GM23338 (cell line): ENCODE measurements around the gene PARL. TPM values are rescaled to one million over a fixed set of nuclear protein-coding genes. Genes with fewer than 3 reads are reported as not detected.

Experiments used
- ATAC-seq: fragments of 200-7000 bp; cut with Tn5 transposase; 3 replicates; pipeline ENCODE4 v1.9.1; 2020
- DNase-seq: peaks from one replicate; pipeline ENCODE4 v3.0.0-alpha.2; 2015; ENCODE audit warnings: low spot score
- H2AFZ ChIP-seq: fragments of 200-600 bp; sonication (generic); 2 replicates; pipeline ENCODE4 v1.8.0; 2016; ENCODE audit warnings: antibody characterized with exemption, mild to moderate bottlenecking, moderate library complexity
- H3F3A ChIP-seq: fragments of 200-600 bp; sonication (generic); replicated peaks from 2 replicates; pipeline ENCODE4 v1.8.0; 2017; ENCODE audit warnings: antibody characterized with exemption, mixed run types, low read depth
- H3K27ac ChIP-seq: fragments of 200-600 bp; sonication (generic); 2 replicates; pipeline ENCODE4 v1.6.1; 2016; ENCODE audit warnings: low read depth
- H3K27me3 ChIP-seq: fragments of 200-600 bp; sonication (generic); 2 replicates; pipeline ENCODE4 v1.8.0; 2016; ENCODE audit warnings: mild to moderate bottlenecking, mixed run types, moderate library complexity; ENCODE audit not compliant: insufficient read depth
- H3K36me3 ChIP-seq: fragments of 200-600 bp; sonication (generic); 2 replicates; pipeline ENCODE4 v1.8.0; 2016; ENCODE audit warnings: mild to moderate bottlenecking; ENCODE audit not compliant: insufficient read depth
- H3K4me1 ChIP-seq: fragments of 200-600 bp; sonication (generic); 2 replicates; pipeline ENCODE4 v1.8.0; 2016; ENCODE audit warnings: mild to moderate bottlenecking, moderate library complexity; ENCODE audit not compliant: insufficient read depth
- H3K4me2 ChIP-seq: fragments of 200-600 bp; sonication (generic); 2 replicates; pipeline ENCODE4 v1.7.1; 2017; ENCODE audit warnings: mixed run types
- H3K4me3 ChIP-seq: fragments of 200-600 bp; sonication (generic); 2 replicates; pipeline ENCODE4 v1.6.1; 2016; ENCODE audit warnings: mixed run types
- H3K79me2 ChIP-seq: fragments of 200-600 bp; sonication (generic); replicated peaks from 2 replicates; pipeline ENCODE4 v1.8.0; 2017; ENCODE audit warnings: mild to moderate bottlenecking; ENCODE audit not compliant: insufficient read depth
- H3K9me2 ChIP-seq: fragments of 200-600 bp; sonication (generic); 2 replicates; pipeline ENCODE4 v1.8.0; 2017; ENCODE audit not compliant: insufficient read depth
- H4K20me1 ChIP-seq: fragments of 200-600 bp; sonication (generic); replicated peaks from 2 replicates; pipeline ENCODE4 v1.8.0; 2017; ENCODE audit warnings: mild to moderate bottlenecking; ENCODE audit not compliant: insufficient read depth
- H3K27ac Mint-ChIP-seq: 2 replicates; pipeline ENCODE4 v1.8.0; 2020; ENCODE audit warnings: inconsistent platforms, mild to moderate bottlenecking, moderate library complexity, mixed read lengths
- H3K27me3 Mint-ChIP-seq: 3 replicates; pipeline ENCODE4 v1.8.0; 2022; ENCODE audit warnings: low read depth, mild to moderate bottlenecking, moderate library complexity, mixed read lengths, inconsistent platforms; ENCODE audit not compliant: insufficient read depth, poor library complexity
- H3K36me3 Mint-ChIP-seq: 3 replicates; pipeline ENCODE4 v1.8.0; 2021; ENCODE audit warnings: low read depth, mild to moderate bottlenecking, inconsistent platforms, moderate library complexity, mixed read lengths
- H3K4me1 Mint-ChIP-seq: 3 replicates; pipeline ENCODE4 v1.8.0; 2020; ENCODE audit warnings: mild to moderate bottlenecking, inconsistent platforms, mixed read lengths
- H3K4me3 Mint-ChIP-seq: 3 replicates; pipeline ENCODE4 v1.8.0; 2021; ENCODE audit warnings: moderate library complexity, mild to moderate bottlenecking, inconsistent platforms, mixed read lengths
- H3K9me3 Mint-ChIP-seq: 3 replicates; pipeline ENCODE4 v1.8.0; 2020; ENCODE audit warnings: moderate library complexity, mild to moderate bottlenecking, inconsistent platforms, mixed read lengths
- CREB1 ChIP-seq: fragments of 250-450 bp; sonication (Bioruptor Pico); IDR thresholded peaks from 2 replicates; pipeline ENCODE4 v1.5.0; 2020; ENCODE audit warnings: low read depth, mild to moderate bottlenecking, moderate library complexity
- ETS1 ChIP-seq: IDR thresholded peaks from 2 replicates; pipeline ENCODE4 v1.6.1; 2016; ENCODE audit warnings: antibody characterized with exemption
- EZH2 ChIP-seq: fragments of 200-600 bp; sonication (generic); IDR thresholded peaks from one replicate; pipeline ENCODE4 v1.8.0; 2017; ENCODE audit warnings: antibody characterized with exemption, mild to moderate bottlenecking, low read depth; ENCODE audit not compliant: unreplicated experiment
- EZH2phosphoT487 ChIP-seq: fragments of 200-600 bp; sonication (generic); IDR thresholded peaks from one replicate; pipeline ENCODE4 v1.8.1; 2018; ENCODE audit warnings: antibody characterized with exemption; ENCODE audit not compliant: unreplicated experiment
- JUNB ChIP-seq: IDR thresholded peaks from one replicate; pipeline ENCODE4 v1.6.1; 2016; ENCODE audit warnings: antibody characterized with exemption; ENCODE audit not compliant: unreplicated experiment
- NANOG ChIP-seq: IDR thresholded peaks from 2 replicates; pipeline ENCODE4 v1.6.1; 2016; ENCODE audit warnings: antibody characterized with exemption, borderline replicate concordance
- POLR2AphosphoS5 ChIP-seq: IDR thresholded peaks from 2 replicates; pipeline ENCODE4 v1.6.1; 2016; ENCODE audit warnings: antibody characterized with exemption, low read depth
- REST ChIP-seq: IDR thresholded peaks from one replicate; pipeline ENCODE4 v1.6.1; 2018; ENCODE audit warnings: antibody characterized with exemption; ENCODE audit not compliant: unreplicated experiment
- STAT1 ChIP-seq: IDR thresholded peaks from one replicate; pipeline ENCODE4 v1.6.1; 2016; ENCODE audit warnings: antibody characterized with exemption; ENCODE audit not compliant: unreplicated experiment
- ZNF114 ChIP-seq: fragments of 250-450 bp; sonication (Bioruptor Pico); IDR thresholded peaks from 2 replicates; pipeline ENCODE4 v1.5.0; 2020; ENCODE audit warnings: mild to moderate bottlenecking, moderate library complexity
- ZNF462 ChIP-seq: fragments of 250-450 bp; sonication (Bioruptor Pico); IDR thresholded peaks from 2 replicates; pipeline ENCODE4 v1.5.0; 2020; ENCODE audit warnings: mild to moderate bottlenecking, moderate library complexity
- polyA plus RNA-seq: library from polyadenylated mRNA; unstranded; fragments of >200 nt; fragmentation: Nextera tagmentation; extraction: Ambion mirVana; gene quantifications from 2 replicates; pipeline ENCODE4 v1.2.1, GENCODE V29; 2016
- total RNA-seq: library from RNA; depleted of rRNA; stranded (reverse); fragments of >200 nt; shearing (Covaris generic); gene quantifications from 2 replicates; pipeline ENCODE4 v1.2.3, GENCODE V29; 2014

Gene PARL
- total and polyA plus RNA-seq, 2 experiments from 2014 or later = 67.5 to 78.7 TPM

GRCh38 chr3:183907176-183907575, 22.5 kb upstream of the PARL start (continued):
- no peak for TF ChIP-seq EZH2
- TF ChIP-seq JUNB = no peak
- no peak for TF ChIP-seq POLR2AphosphoS5
- no peak for TF ChIP-seq ZNF462 (CRISPR knock-in tag)

GRCh38 chr3:183906234-183906921, 21.7 kb upstream of the PARL start:
- Histone ChIP-seq H3K79me2 (no peaks in the 10 kb centered on the region), H2AFZ (no peak overlapping the region), H3K27ac (no peak overlapping the region), H4K20me1 (no peaks in the 10 kb centered on the region), H3F3A (no peaks in the 10 kb centered on the region), H3K4me3 (no peak overlapping the region), H3K9me2 (no peaks in the 10 kb centered on the region), H3K36me3 (no peaks in the 10 kb centered on the region), H3K4me2 (no peak overlapping the region), H3K4me1 (no peaks in the 10 kb centered on the region), H3K27me3 (no peaks in the 10 kb centered on the region)
- no peaks in the 10 kb centered on the region; the same call in 2 of the 3 replicates for H3K9me3 Mint-ChIP-seq
- no peak overlapping the region for H3K4me3 Mint-ChIP-seq
- DNase-seq (no peak), ATAC-seq (no peak)
- peaks cover 4% of the 10 kb centered on the region for H3K4me1 Mint-ChIP-seq
- no peaks in the 10 kb centered on the region for H3K36me3 Mint-ChIP-seq
- no peak overlapping the region for H3K27ac Mint-ChIP-seq
- H3K27me3 Mint-ChIP-seq = peaks cover 7% of the 10 kb centered on the region
- no peak for TF ChIP-seq ZNF114 (CRISPR knock-in tag)
- no peak for TF ChIP-seq REST
- TF ChIP-seq CREB1 (CRISPR knock-in tag) = no peak
- TF ChIP-seq POLR2AphosphoS5 = no peak
- no peak for TF ChIP-seq EZH2
- no peak for TF ChIP-seq EZH2phosphoT487
- TF ChIP-seq ETS1 = no peak
- no peak for TF ChIP-seq JUNB
- no peak for TF ChIP-seq NANOG
- no peak for TF ChIP-seq STAT1
